Left ventricle myocardium inferior (tissue), 1 donor: ENCODE data around the gene NCOA7. TPM values are rescaled to one million over a fixed set of nuclear protein-coding genes. Genes with fewer than 3 reads are reported as not detected.

Source experiments
- DNase-seq: peaks from one replicate; pipeline ENCODE4 v3.0.0-alpha.2; 2020
- H3K27ac ChIP-seq: fragments of 200-600 bp; replicated peaks from 2 replicates; pipeline ENCODE4 v1.8.0; 2021
- H3K27me3 ChIP-seq: fragments of 200-600 bp; 2 replicates; pipeline ENCODE4 v1.8.0; 2021; ENCODE audit warnings: low read depth
- H3K36me3 ChIP-seq: fragments of 200-600 bp; 2 replicates; pipeline ENCODE4 v1.8.0; 2021
- H3K4me1 ChIP-seq: fragments of 200-600 bp; 2 replicates; pipeline ENCODE4 v1.8.0; 2021
- H3K4me3 ChIP-seq: fragments of 200-600 bp; 2 replicates; pipeline ENCODE4 v1.8.0; 2021; ENCODE audit warnings: mild to moderate bottlenecking, moderate library complexity
- H3K9me3 ChIP-seq: fragments of 200-600 bp; replicated peaks from 2 replicates; pipeline ENCODE4 v1.8.0; 2021
- intact Hi-C: fragments of 100-400 bp; cut with micrococcal nuclease; formaldehyde crosslinking; loops from one replicate; pipeline ENCODE4 v1.11.0; 2022
- total RNA-seq: library from RNA; stranded (reverse); fragmentation: NEBNext Ultra II Directional; extraction: Animal tissue kit (Norgen Biotek cat#: 25700); gene quantifications from one replicate; pipeline ENCODE4 v1.2.1, GENCODE V29; 2021
- TF ChIP-seq, protein P1 (sequence below): fragments of 200-600 bp; IDR thresholded peaks from 2 replicates; pipeline ENCODE4 v1.8.0; 2021; ENCODE audit warnings: antibody characterized with exemption, mild to moderate bottlenecking, borderline replicate concordance
- donor health status: DM: no; HTN: yes; CAD: no; lungs with severe emphysema.

The NCOA7 gene
- total RNA-seq, 1 donor from 2014 or later = 10.3 TPM

- H3K36me3 ChIP-seq = peaks cover 53% of the 10 kb centered on the region
- H3K27ac ChIP-seq = no peak overlapping the region
- no peaks in the 10 kb centered on the region for H3K27me3 ChIP-seq
- intact Hi-C loops = no loop called here
- TF ChIP-seq, protein P1, sequence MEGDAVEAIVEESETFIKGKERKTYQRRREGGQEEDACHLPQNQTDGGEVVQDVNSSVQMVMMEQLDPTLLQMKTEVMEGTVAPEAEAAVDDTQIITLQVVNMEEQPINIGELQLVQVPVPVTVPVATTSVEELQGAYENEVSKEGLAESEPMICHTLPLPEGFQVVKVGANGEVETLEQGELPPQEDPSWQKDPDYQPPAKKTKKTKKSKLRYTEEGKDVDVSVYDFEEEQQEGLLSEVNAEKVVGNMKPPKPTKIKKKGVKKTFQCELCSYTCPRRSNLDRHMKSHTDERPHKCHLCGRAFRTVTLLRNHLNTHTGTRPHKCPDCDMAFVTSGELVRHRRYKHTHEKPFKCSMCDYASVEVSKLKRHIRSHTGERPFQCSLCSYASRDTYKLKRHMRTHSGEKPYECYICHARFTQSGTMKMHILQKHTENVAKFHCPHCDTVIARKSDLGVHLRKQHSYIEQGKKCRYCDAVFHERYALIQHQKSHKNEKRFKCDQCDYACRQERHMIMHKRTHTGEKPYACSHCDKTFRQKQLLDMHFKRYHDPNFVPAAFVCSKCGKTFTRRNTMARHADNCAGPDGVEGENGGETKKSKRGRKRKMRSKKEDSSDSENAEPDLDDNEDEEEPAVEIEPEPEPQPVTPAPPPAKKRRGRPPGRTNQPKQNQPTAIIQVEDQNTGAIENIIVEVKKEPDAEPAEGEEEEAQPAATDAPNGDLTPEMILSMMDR = no peak
- peaks cover 30% of the 10 kb centered on the region for H3K4me1 ChIP-seq
- DNase-seq = no peak
- no peaks in the 10 kb centered on the region for H3K9me3 ChIP-seq
- H3K4me3 ChIP-seq = no peak overlapping the region
Observed at GRCh38 chr6:125922322-125922860, 131.6 kb downstream of the NCOA7 start.

DNA sequence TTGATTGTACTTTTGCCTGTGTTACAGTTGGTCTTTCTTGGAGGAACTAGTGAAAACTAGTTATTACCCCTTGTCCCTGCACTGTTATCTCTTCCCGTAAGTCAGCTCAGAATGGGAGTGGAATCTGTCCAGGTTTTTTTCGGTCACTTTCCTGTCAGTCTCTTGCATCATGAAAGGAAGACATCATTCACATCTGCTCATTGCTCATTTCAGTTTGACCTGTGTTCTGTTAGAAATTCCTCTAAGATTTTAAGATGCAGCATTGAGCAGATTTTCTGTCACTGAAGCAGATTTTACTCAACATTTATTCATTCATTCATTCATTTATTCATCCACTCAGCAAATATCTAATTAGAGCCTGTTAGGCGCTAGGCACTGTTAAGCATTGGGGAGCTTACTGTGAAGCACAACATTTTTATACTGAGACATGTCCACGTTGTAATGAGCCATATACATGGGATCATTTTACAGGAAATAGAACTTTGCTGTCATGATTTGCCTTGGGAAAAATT, 132.7 kb downstream of the NCOA7 start:
- Histone ChIP-seq H3K27ac (no peak overlapping the region), H3K4me3 (no peak overlapping the region), H3K9me3 (no peaks in the 10 kb centered on the region), H3K36me3 (peaks cover 63% of the 10 kb centered on the region), H3K27me3 (no peaks in the 10 kb centered on the region), H3K4me1 (peaks cover 33% of the 10 kb centered on the region)
- intact Hi-C loops = no loop called here
- TF ChIP-seq, protein P1 = no peak
- no peak for DNase-seq

GRCh38 chr6:125924169-125924568, 133.4 kb downstream of the NCOA7 start:
- no peaks in the 10 kb centered on the region for H3K9me3 ChIP-seq
- intact Hi-C loops = no loop called here
- no peak overlapping the region for H3K4me3 ChIP-seq
- no peaks in the 10 kb centered on the region for H3K27me3 ChIP-seq
- H3K4me1 ChIP-seq = peaks cover 28% of the 10 kb centered on the region
- H3K36me3 ChIP-seq = peaks cover 70% of the 10 kb centered on the region
- H3K27ac ChIP-seq = no peak overlapping the region
- DNase-seq = no peak
- TF ChIP-seq, protein P1 = no peak

DNA sequence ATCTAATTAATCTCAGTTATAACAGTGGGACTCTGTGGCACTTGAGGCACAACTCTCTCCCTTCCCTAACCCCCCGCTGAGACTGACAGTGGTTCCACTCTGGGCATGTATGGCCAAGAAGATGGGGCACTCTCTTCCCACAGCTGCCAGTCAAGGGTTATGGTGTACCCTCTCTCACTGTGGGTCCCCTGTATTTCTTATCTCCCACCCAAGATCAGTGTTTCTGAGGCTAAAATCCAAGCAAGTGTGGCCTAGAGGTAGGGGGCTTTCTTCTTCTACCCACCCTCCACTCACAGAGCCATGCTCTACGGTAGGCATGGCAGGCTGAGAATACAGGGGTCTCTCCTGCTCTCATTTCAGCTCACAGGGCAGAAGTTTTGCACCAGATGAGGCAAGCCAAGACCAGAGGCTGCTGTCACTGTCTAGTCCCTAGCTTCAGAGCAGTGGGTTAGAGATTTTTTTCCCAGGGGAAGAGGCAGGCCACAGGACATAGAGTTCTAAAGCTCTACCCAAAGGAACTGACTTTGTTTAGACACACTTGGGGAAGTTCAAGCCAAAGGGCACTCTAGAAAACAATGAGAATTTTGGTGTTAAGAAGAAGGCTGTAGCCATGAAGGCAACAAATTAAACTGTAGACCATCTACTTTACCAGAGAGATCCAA, 134.1 kb downstream of the NCOA7 start:
- peak overlapping the region; percentile 27 for H3K27ac ChIP-seq

DNA sequence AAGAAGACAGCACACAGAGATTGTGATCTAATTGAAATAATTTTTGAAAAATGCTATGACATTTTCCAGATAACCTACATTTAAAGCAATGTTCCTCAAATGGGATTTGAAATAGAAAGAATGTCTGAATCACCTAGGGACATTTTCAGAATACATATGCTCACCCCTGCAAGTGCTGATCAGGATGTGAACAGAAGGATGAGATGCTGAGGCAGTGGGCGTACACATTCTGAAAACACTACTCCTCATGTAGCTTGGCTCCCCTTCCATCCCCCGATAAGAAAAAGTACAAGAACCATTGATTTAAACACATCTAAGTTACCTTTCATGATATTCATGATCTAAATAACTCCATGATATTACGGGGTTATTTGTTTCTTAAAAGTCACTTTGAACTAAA, 136.0 kb downstream of the NCOA7 start:
- Histone ChIP-seq H3K4me1 (peaks cover 22% of the 10 kb centered on the region), H3K27ac (no peak overlapping the region), H3K36me3 (peaks cover 73% of the 10 kb centered on the region), H3K4me3 (no peak overlapping the region), H3K9me3 (no peaks in the 10 kb centered on the region), H3K27me3 (no peaks in the 10 kb centered on the region)
- intact Hi-C loops = no loop called here
- no peak for DNase-seq
- TF ChIP-seq, protein P1 = no peak

More for the DNA sequence above, 134.1 kb downstream of the NCOA7 start:
- Histone ChIP-seq H3K36me3 (peaks cover 76% of the 10 kb centered on the region), H3K4me1 (peaks cover 22% of the 10 kb centered on the region), H3K27me3 (no peaks in the 10 kb centered on the region), H3K9me3 (no peaks in the 10 kb centered on the region), H3K4me3 (no peak overlapping the region)
- intact Hi-C loops = no loop called here
- TF ChIP-seq, protein P1 = no peak
- no peak for DNase-seq
